Activated CD8-positive, alpha-beta memory T cell treated with anti-CD3 and anti-CD28 coated beads for 48 hours (primary cell): ENCODE measurements around the gene TPRX1.
"Not testable (repeated sequence)": the region's sequence is repeated elsewhere in the genome, so short reads cannot be mapped to it uniquely, and the experiment has no call there.

ENCODE experiments used
- DNase-seq, 3 experiments: peaks; one replicate each; pipeline ENCODE4 v3.0.0-alpha.2; 2020; ENCODE audit warnings: low read depth in 2 of 3, low spot score in 2 of 3

The TPRX1 gene

DNA sequence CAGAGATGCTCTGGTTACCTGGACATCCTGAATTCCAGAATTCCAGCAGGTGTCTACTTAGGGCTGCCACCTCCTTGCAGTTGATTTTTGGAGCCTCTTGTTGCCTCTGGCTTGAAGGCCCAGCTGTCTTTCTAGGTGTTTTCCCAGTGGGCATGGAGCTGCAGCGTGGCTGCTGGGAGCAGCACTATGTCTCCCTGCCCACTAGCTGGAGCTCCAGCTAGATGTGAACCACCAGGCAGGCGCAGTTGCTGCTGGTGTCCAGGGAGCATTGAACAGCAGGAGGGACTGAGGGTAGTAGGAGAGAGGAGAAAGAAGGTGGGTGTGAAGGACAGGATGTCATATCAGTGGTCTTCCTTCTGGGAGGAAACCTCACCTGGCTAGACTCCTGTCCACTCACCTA lies 35.7 kb downstream of the TPRX1 start:
- DNase-seq: no peak

DNA sequence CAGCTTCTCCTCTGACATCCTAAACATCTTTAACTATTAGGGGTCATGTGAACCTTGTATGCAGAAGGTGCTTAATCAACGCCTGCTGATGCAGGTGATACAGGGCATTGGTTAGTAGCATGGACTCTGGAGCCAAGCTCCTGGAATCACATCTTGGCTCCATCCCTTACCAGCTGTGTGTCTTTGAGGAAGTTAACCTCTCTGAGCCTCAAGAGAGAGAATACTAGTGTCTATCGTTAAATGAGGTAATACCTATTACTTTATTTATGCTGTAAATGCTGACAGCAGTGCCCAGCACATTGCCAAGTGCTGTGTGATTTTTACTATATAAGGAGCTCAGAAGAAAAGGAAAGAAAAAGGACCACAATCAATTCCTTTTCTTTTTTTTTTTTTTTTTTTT lies 37.0 kb downstream of the TPRX1 start:
- no peak for DNase-seq

DNA sequence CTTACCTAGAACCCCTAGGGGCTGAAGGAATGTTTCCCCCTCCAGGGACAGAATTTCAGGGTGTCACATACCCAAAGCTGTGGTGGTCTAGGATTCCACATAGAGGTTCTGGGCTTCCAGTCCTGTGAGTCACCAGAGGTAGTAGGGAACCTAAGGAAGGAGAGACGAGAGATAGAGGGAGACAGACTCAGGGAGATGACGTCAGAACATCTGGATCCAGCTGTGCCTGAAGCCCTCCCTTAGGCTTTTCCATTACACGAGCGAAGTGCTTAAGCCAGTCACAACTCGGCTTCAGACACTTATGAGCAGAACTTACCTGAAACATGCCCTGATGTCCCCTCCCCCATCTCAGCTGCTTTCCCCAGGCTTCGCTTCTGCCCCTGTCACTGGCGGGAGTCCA lies 37.7 kb downstream of the TPRX1 start:
- no peak for DNase-seq

DNA sequence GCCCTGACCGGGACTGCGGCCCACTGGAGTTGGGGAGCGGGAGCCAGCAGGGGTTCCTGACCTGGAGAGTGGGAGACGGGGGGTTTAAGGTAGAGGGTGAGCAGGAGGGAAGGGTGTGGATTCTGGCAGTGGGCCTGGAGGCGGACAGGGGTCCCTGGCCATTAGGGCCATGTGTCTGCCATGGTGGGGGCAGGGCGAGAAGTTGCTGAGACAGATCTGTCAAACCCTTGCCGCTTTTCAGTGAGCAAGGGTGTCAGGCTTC lies 38.1 kb downstream of the TPRX1 start:
- no peak for DNase-seq

DNA sequence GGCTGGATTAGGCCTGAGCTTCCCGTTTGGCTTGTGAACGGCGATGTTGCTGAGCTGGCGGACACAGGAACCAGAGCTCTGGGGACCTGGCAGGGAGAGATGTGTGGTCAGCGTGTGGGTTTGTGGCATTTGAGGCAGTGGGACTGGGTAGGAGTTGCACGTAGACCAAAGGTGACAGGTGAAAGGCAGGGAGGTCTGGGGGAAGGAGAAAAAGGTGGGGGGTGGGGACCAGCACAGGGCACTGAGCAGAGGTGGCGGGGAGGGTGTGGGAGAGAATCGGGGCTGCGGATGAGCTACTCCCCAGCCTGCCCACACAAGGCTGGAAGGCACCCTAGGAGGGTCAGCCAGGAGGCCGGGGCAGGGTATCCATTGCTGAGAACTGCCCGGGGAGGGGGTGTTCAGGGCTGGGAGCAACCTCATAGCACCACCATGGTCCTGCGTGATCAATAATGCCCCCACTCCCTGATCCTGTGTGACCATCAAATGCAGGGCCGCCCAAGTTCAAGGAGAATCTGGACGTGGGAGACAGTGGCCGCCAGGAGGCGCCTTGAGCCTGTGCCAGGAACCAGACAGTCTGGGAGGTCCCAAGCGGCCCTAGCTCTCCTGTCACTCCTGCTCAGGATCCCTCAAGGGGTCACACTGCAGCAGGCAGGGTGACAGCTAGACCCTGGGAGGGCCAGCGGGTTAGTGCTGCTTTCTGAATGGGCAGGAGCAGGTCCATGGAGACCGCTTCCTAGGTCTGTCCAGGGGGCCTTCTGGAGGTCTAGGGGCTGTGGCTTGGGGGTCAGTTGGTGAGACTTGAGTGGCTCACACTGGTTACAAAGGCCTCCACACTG lies 38.6 kb downstream of the TPRX1 start:
- no peak for DNase-seq

- not testable (repeated sequence) for DNase-seq
Observed at GRCh38 chr19:47764705-47765104, 39.6 kb downstream of the TPRX1 start.

- DNase-seq: no peak
Observed at GRCh38 chr19:47762615-47763308, 41.6 kb downstream of the TPRX1 start.

DNA sequence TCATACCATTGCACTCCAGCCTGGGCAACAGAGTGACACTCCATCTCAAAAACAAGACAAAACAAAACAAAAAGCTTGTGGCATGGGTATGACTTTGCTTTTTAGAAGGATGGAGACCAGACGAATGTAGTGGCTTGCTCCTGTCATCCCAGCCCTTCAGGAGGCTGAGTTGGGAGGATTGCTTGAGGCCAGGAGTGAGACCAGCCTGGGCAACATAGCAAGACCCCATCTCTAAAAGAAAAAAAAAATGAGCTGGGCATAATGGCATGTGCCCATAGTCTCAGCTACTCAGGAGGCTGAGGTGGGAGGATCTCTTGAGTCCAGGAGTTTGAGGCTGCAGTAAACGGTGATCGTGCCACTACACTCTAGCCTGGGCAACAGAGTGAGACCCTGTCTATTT lies 42.2 kb downstream of the TPRX1 start:
- DNase-seq: no peak

DNA sequence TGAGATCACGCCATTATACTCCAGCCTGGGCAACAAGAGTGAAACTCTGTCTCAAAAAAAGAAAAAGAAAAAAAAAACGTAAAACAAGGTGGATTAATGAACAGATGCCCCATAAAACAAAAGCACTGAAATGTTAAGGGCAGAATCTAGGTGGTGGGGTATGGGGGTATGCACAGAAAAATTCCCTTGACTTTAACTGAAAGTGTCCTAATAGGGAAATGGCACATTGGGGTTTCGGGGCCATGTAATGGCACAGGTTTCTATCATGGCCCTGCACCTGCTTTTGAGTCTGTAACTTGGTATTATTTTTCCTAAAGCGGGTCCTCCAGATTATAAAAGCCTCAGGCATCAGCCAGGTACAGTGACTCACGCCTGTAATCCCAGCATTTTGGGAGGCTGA lies 42.8 kb downstream of the TPRX1 start:
- no peak for DNase-seq

DNA sequence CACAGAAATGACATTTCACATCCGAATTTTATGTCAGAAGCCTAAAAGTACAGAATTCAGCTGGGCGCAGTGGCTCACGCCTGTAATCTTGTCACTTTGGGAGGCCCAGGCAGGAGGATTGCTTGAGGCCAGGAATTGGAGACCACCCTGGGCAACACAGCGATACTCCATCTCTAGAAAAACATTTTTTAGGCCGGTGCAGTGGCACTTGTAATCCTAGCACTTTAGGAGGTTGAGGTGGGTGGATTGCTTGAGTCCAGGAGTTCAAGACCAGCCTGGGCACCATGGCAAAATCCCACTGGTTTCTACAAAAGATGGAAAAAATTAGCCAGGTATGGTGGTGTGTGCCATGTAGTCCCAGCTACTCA lies 43.7 kb downstream of the TPRX1 start:
- DNase-seq: no peak

- no peak for DNase-seq
Observed at GRCh38 chr19:47758443-47758804, 45.9 kb downstream of the TPRX1 start.

DNA sequence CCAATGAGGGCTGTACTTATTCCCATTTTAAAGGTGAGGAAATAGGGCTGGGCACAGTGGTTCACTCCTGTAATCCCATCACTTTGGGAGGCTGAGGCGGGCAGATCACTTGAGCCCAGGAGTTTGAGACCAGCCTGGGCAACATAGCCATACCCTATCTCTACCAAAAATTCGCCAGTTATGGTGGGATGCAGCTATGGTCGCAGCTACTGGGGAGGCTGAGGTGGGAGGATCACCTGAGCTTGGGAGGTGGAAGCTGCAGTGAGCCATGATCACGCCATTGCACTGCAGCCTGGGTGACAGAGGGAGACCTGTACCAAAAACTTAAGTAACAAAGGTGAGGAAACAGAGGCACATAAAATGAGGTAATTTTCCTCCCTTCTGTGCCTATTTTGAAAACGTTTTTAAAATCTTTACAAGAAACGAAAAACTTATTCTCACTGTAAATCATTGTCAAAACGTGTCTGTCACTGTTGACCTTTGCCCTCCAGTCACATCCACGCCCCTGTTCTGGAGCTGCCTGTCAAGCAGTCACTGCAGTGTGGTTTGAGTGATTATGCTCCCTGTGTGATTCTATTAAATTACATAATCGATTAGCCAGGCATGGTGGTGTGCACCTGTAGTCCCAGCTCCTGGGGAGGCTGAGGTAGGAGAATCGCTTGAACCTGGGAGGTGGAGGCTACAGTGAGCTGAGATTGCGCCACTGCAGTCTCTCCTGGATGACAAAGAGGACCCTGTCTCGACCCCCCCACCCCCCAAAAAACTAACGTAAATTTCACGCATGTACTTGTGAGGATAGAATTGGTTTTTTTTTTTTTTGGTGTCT lies 46.5 kb downstream of the TPRX1 start:
- no peak for DNase-seq

DNA sequence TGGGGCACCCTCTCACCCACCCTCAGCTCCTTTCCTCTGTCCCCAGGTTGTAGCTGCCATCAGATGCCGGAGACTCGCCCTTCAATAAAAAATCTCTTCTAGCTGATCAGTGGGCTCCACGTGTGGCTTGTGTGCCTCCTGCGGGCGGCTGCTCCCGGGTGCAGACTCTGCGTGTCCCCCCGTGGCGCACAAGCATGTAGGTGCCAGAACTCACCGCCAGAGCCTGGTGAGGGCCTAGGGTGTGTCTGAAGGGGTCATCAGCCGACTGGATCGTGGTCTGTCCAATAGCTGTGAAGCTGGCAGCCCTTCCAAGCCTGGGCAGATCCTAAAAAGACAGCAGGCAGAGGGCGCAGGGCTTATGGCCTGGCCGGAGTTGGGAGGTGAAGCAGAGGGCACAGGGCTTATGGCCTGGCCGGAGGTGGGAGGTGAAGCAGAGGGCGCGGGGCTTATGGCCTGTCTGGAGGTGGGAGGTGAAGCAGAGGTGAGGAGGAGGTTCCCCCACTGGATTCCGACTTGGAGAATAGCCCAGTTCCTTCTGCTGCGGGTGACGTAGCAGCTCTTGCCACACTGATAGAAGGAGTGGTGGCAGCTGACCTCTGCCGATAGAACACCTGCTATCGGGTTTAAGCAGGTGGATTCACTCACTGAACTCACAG lies 47.3 kb downstream of the TPRX1 start:
- no peak for DNase-seq

- DNase-seq: no peak
Observed at GRCh38 chr19:47756627-47756929, 47.8 kb downstream of the TPRX1 start.

GRCh38 chr19:47755762-47756626 lies 48.4 kb downstream of the TPRX1 start:
- DNase-seq: no peak

DNA sequence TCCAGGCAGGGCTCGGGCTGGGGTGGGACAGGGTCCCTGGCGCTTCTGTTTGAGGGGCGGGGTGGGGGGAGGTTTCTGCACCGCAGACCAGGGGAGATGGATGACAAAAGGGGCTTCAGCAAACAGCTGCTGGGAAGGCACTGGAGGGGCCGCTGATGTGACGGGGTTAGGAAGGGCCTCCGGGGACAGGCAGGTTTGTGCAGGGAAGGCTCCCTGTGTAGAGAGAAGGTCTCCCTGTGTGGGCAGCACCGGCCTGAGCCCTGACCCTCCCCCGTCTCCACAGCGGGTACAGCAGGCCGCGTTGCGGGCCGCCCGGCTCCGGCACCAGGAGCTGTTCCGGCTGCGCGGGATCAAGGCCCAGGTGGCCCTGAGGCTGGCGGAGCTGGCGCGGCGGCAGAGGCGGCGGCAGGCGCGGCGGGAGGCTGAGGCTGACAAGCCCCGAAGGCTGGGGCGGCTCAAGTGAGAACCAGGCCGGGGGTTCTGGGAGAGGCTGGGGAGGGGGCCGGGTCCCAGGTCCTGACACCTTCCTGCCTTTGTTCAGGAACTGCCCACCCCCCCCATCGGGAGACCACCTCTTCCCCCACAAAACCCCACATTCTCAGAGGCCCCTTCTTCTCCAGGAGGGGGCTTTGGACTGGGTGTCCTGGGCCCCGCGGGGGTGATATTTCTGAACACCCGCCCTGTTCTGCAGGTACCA lies 49.1 kb downstream of the TPRX1 start:
- no peak for DNase-seq

GRCh38 chr19:47754206-47755064 lies 49.9 kb downstream of the TPRX1 start:
- no peak for DNase-seq

DNA sequence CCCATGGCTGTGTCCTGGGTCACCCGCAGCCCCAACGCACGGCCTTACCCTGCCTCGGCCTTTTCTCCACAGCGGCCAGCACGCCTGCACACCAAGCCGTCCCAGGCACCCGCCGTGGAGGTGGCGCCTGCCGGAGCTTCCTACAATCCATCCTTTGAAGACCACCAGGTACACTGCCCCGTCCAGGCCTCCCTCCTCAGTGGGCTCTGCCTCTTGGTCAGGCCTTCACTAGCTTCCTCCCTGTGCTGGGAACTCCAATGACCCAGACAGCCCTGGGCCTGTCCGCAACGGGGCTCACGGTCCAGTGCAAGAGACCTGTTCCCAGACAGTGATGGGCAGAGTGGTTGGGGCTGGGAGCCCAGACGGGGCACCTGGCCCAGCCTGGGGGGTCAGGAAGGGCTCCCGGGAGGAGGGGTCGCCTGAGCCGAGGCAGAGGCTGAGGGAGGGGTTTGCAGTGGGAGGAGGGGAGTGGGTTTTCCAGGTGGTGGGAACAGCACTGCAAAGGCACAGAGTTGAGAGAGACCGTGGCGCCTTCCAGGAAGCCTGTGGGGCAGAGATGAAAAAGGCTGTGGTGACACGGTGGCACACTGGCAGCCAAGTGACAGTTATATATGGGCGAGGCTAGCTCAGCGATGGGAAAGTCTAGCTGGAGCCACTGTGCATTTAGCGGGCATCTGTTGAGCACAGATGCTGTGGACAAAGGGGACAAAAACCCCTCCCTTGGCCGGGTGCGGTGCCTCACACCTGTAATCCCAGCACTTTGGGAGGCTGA lies 51.7 kb downstream of the TPRX1 start:
- no peak for DNase-seq
